Mammary epithelial cell (primary cell): ENCODE data around the gene SFXN4.

Source experiments
- CTCF ChIP-seq, 2 donors: IDR thresholded peaks in 1 of 2; conservative IDR thresholded peaks in 1 of 2; 2 replicates each; pipeline ENCODE4 v1.5.1; 2011 to 2012; ENCODE audit warnings: inconsistent platforms in 2 of 2, low read length in 2 of 2, mild to moderate bottlenecking in 2 of 2, control low read depth in 1 of 2, low read depth in 1 of 2; ENCODE audit not compliant: insufficient read depth in 1 of 2; ENCODE audit errors: extremely low read depth in 1 of 2
- EZH2 ChIP-seq: IDR thresholded peaks from 2 replicates; pipeline ENCODE4 v1.6.1; 2012; ENCODE audit warnings: low read length, inconsistent platforms, borderline replicate concordance

- TF ChIP-seq CTCF (conservative IDR thresholded peaks at IDR 0.05 in 1 of 2, IDR thresholded peaks at IDR 0.05 in 1 of 2; ENCODE audit: extremely low read depth in 1 of 2, insufficient read depth in 1 of 2, low read depth in 1 of 2, low read length in 2 of 2) (no peak), EZH2 (no peak)
Measured at GRCh38 chr10:119159332-119159731, 6.2 kb downstream of the SFXN4 start.
